Urinary bladder (tissue), 2 donors: ENCODE measurements around the gene RUFY4. TPM values are rescaled to one million over a fixed set of nuclear protein-coding genes. Genes with fewer than 3 reads are reported as not detected.

Source experiments
- polyA plus RNA-seq: library from polyadenylated mRNA; stranded (reverse); fragments of 200-250 nt; gene quantifications from one replicate; pipeline ENCODE4 v1.2.3, GENCODE V29; 2013
- total RNA-seq: library from RNA; depleted of rRNA; stranded (reverse); fragments of >200 nt; gene quantifications from one replicate; pipeline ENCODE4 v1.2.3, GENCODE V29; 2014
- donor health status: healthy.

RUFY4 gene
- total and polyA plus RNA-seq, 2 donors, result 0.09 TPM; not detected in 1

Other genes with a start within 250 kb of the RUFY4 start
- 191 TPM for gene TNS1, start 66.3 kb upstream of the RUFY4 start, total RNA-seq
- gene TNS1, start 66.3 kb upstream of the RUFY4 start, polyA plus RNA-seq, result 576 TPM
- gene CXCR2, start 56.8 kb downstream of the RUFY4 start, total RNA-seq, result 0.48 TPM
- 0.77 TPM for gene CXCR2, start 56.8 kb downstream of the RUFY4 start, polyA plus RNA-seq
- 0.26 TPM for gene CXCR1, start 97.7 kb downstream of the RUFY4 start, total RNA-seq
- 0.13 TPM for gene CXCR1, start 97.7 kb downstream of the RUFY4 start, polyA plus RNA-seq
- gene ARPC2, start 147.9 kb downstream of the RUFY4 start, total RNA-seq, result 206 TPM
- gene ARPC2, start 147.9 kb downstream of the RUFY4 start, polyA plus RNA-seq, result 256 TPM
- 1.6 TPM for gene GPBAR1, start 191.8 kb downstream of the RUFY4 start, total RNA-seq
- 19.3 TPM for gene GPBAR1, start 191.8 kb downstream of the RUFY4 start, polyA plus RNA-seq
- 75.9 TPM for gene AAMP, start 200.9 kb downstream of the RUFY4 start, total RNA-seq
- 139 TPM for gene AAMP, start 200.9 kb downstream of the RUFY4 start, polyA plus RNA-seq
- gene PNKD, start 201.3 kb downstream of the RUFY4 start, total RNA-seq, result 24.6 TPM
- gene PNKD, start 201.3 kb downstream of the RUFY4 start, polyA plus RNA-seq, result 92.7 TPM
- 127 TPM for gene TMBIM1, start 223.2 kb downstream of the RUFY4 start, total RNA-seq
- 180 TPM for gene TMBIM1, start 223.2 kb downstream of the RUFY4 start, polyA plus RNA-seq